ENCODE measurements around the gene MMEL1. TPM values are rescaled to one million over a fixed set of nuclear protein-coding genes. Genes with fewer than 3 reads are reported as not detected.

MMEL1 gene
- total and polyA plus RNA-seq, 8 donors, result 0.39 to 8.7 (median 2.5) TPM

GRCh38 chr1:2594001-2594640, 38.7 kb downstream of the MMEL1 start:
- TF ChIP-seq CTCF (IDR thresholded peaks at IDR 0.05), result no peak
- intact Hi-C loops (cut with DNase I), result no loop called here
- no peak overlapping the region for H3K27ac ChIP-seq
- FAIRE-seq, result no peak
- no peaks in the 10 kb centered on the region for H3K36me3 ChIP-seq
- peak in 5 of 6 donors; percentile 39 to 87 (median 66) for DNase-seq
- 39 to 42% methylated on average over 16 to 20 of the region's 20 CpGs for WGBS, 2 donors
- H3K9me3 ChIP-seq, result no peaks in the 10 kb centered on the region
- H3K27me3 ChIP-seq, result no peaks in the 10 kb centered on the region
- H3K4me3 ChIP-seq, result no peak overlapping the region
- ATAC-seq, result peak; percentile 30 to 60 (median 46)
- no peaks in the 10 kb centered on the region for H3K4me1 ChIP-seq

- TF ChIP-seq CTCF (IDR thresholded peaks at IDR 0.05), result no peak
- Histone ChIP-seq H3K9me3 (no peaks in the 10 kb centered on the region), H3K27me3 (no peaks in the 10 kb centered on the region), H3K4me1 (no peaks in the 10 kb centered on the region), H3K4me3 (no peak overlapping the region), H3K27ac (peak overlapping the region in 2 of 4 donors; percentile 7 to 26), H3K36me3 (no peaks in the 10 kb centered on the region)
- WGBS, 2 donors, result 48 to 56% methylated on average over 25 to 26 of the region's 26 CpGs
- ATAC-seq, result peak in 1 of 4 donors; percentile 43
- intact Hi-C loops (cut with DNase I), result no loop called here
- FAIRE-seq, result no peak
- peak in 2 of 6 donors; percentile 51 to 71 for DNase-seq
These were observed 39.5 kb downstream of the MMEL1 start for GRCh38 chr1:2593251-2593878.

- H3K4me1 ChIP-seq, result no peaks in the 10 kb centered on the region
- DNase-seq (peak in 2 of 6 donors; percentile 53 to 58), FAIRE-seq (no peak), ATAC-seq (peak; percentile 44 to 70 (median 66))
- H3K4me3 ChIP-seq, result no peak overlapping the region
- peak overlapping the region in 2 of 4 donors; percentile 7 to 26 for H3K27ac ChIP-seq
- no peak for TF ChIP-seq CTCF (IDR thresholded peaks at IDR 0.05)
- H3K27me3 ChIP-seq, result no peaks in the 10 kb centered on the region
- no peaks in the 10 kb centered on the region for H3K36me3 ChIP-seq
- no peaks in the 10 kb centered on the region for H3K9me3 ChIP-seq
- intact Hi-C loops (cut with DNase I), result no loop called here
- 36 to 39% methylated on average over 15 of the region's 15 CpGs for WGBS, 2 donors
These were observed 40.1 kb downstream of the MMEL1 start for GRCh38 chr1:2592672-2593071.

GRCh38 chr1:2591581-2592261, 41.1 kb downstream of the MMEL1 start:
- Histone ChIP-seq H3K4me1 (peaks cover 0 to 2% (median 0%) of the 10 kb centered on the region in 3 donors), H3K9me3 (no peaks in the 10 kb centered on the region), H3K27ac (no peak overlapping the region), H3K4me3 (no peak overlapping the region), H3K36me3 (no peaks in the 10 kb centered on the region), H3K27me3 (no peaks in the 10 kb centered on the region)
- WGBS, 2 donors, result 87 to 90% methylated on average over 12 of the region's 12 CpGs
- TF ChIP-seq CTCF (IDR thresholded peaks at IDR 0.05), result no peak
- DNase-seq (peak in 2 of 6 donors; percentile 39 to 71), ATAC-seq (no peak), FAIRE-seq (no peak)
- intact Hi-C loops (cut with DNase I), result no loop called here

All from pancreas (tissue), 10 donors.